SK-N-SH treated with all-trans-retinoic acid at 6 μM for 48 hours (cell line): ENCODE measurements around the gene ACBD6.

ENCODE experiments used
- ATAC-seq: fragments of 200-7000 bp; cut with Tn5 transposase; 3 replicates; pipeline ENCODE4 v1.9.1; 2020; ENCODE audit warnings: mild to moderate bottlenecking, moderate library complexity
- BACH2 ChIP-seq: fragments of 250-450 bp; sonication (Bioruptor Pico); IDR thresholded peaks from 2 replicates; pipeline ENCODE4 v1.9.0; 2021; ENCODE audit warnings: mild to moderate bottlenecking, borderline replicate concordance
- CREB5 ChIP-seq: fragments of 250-450 bp; sonication (Bioruptor Pico); IDR thresholded peaks from 2 replicates; pipeline ENCODE4 v1.5.1; 2020; ENCODE audit warnings: low read depth, mild to moderate bottlenecking, moderate library complexity
- CSRNP3 ChIP-seq: fragments of 250-450 bp; sonication (Bioruptor Pico); IDR thresholded peaks from 2 replicates; pipeline ENCODE4 v1.5.1; 2021; ENCODE audit warnings: mild to moderate bottlenecking, moderate library complexity
- GLIS3 ChIP-seq: fragments of 250-450 bp; sonication (Bioruptor Pico); IDR thresholded peaks from 2 replicates; pipeline ENCODE4 v1.5.0; 2020; ENCODE audit warnings: mild to moderate bottlenecking, moderate library complexity
- ISL1 ChIP-seq: fragments of 250-450 bp; sonication (Bioruptor Pico); IDR thresholded peaks from 2 replicates; pipeline ENCODE4 v2.1.2; 2022; ENCODE audit warnings: mild to moderate bottlenecking, moderate library complexity
- OSR1 ChIP-seq: fragments of 250-450 bp; sonication (Bioruptor Pico); IDR thresholded peaks from 2 replicates; pipeline ENCODE4 v1.8.0; 2022; ENCODE audit warnings: moderate library complexity, mild to moderate bottlenecking, inconsistent platforms
- PATZ1 ChIP-seq: fragments of 250-450 bp; sonication (Bioruptor Pico); IDR thresholded peaks from 2 replicates; pipeline ENCODE4 v1.8.0; 2020; ENCODE audit warnings: mild to moderate bottlenecking, moderate library complexity, borderline replicate concordance
- POU6F1 ChIP-seq: fragments of 250-450 bp; sonication (Bioruptor Pico); IDR thresholded peaks from 2 replicates; pipeline ENCODE4 v1.8.0; 2021; ENCODE audit warnings: low read depth, mild to moderate bottlenecking, moderate library complexity, borderline replicate concordance
- PPARA ChIP-seq: fragments of 250-450 bp; sonication (Bioruptor Pico); IDR thresholded peaks from 2 replicates; pipeline ENCODE4 v1.5.0; 2020; ENCODE audit warnings: mild to moderate bottlenecking, borderline replicate concordance
- RARB ChIP-seq: fragments of 250-450 bp; sonication (Bioruptor Pico); IDR thresholded peaks from 2 replicates; pipeline ENCODE4 v1.8.0; 2021; ENCODE audit warnings: mild to moderate bottlenecking, moderate library complexity
- SNAI2 ChIP-seq: fragments of 250-450 bp; sonication (Bioruptor Pico); IDR thresholded peaks from 2 replicates; pipeline ENCODE4 v1.5.0; 2020; ENCODE audit warnings: mild to moderate bottlenecking, moderate library complexity
- TOX ChIP-seq: fragments of 250-450 bp; sonication (Bioruptor Pico); IDR thresholded peaks from 2 replicates; pipeline ENCODE4 v1.8.0; 2021; ENCODE audit warnings: mild to moderate bottlenecking, moderate library complexity, borderline replicate concordance
- TSHZ2 ChIP-seq: fragments of 250-450 bp; sonication (Bioruptor Pico); IDR thresholded peaks from 2 replicates; pipeline ENCODE4 v1.5.0; 2020; ENCODE audit warnings: mild to moderate bottlenecking, moderate library complexity
- ZC3H10 ChIP-seq: fragments of 250-450 bp; sonication (Bioruptor Pico); IDR thresholded peaks from 2 replicates; pipeline ENCODE4 v1.5.1; 2021; ENCODE audit warnings: mild to moderate bottlenecking, moderate library complexity
- ZNF565 ChIP-seq: fragments of 450-650 bp; formaldehyde crosslinking; conservative IDR thresholded peaks from 2 replicates; pipeline ENCODE4 v1.5.0; 2020; ENCODE audit warnings: low read depth, mild to moderate bottlenecking, moderate library complexity

Gene ACBD6

GRCh38 chr1:180299479-180300221 lies 202.7 kb downstream of the ACBD6 start:
- no peak for ATAC-seq
- no peak for TF ChIP-seq PPARA (CRISPR knock-in tag)
- no peak for TF ChIP-seq ZC3H10 (CRISPR knock-in tag)
- TF ChIP-seq BACH2 (CRISPR knock-in tag): no peak
- TF ChIP-seq TSHZ2 (CRISPR knock-in tag): no peak
- no peak for TF ChIP-seq PATZ1
- no peak for TF ChIP-seq POU6F1 (CRISPR knock-in tag)
- TF ChIP-seq ISL1: no peak
- TF ChIP-seq RARB: no peak
- no peak for TF ChIP-seq ZNF565 (CRISPR knock-in tag)
- TF ChIP-seq SNAI2 (CRISPR knock-in tag): no peak
- no peak for TF ChIP-seq TOX (CRISPR knock-in tag)
- TF ChIP-seq CSRNP3 (CRISPR knock-in tag): no peak
- TF ChIP-seq CREB5 (CRISPR knock-in tag): no peak
- TF ChIP-seq GLIS3: no peak

GRCh38 chr1:180295999-180296398 lies 206.4 kb downstream of the ACBD6 start:
- TF ChIP-seq PATZ1 (no peak), RARB (no peak), ZC3H10 (CRISPR knock-in tag) (no peak), CSRNP3 (CRISPR knock-in tag) (no peak), OSR1 (no peak), CREB5 (CRISPR knock-in tag) (no peak)
- no peak for ATAC-seq
